H1 (cell line): ENCODE measurements around the gene SRSF9. TPM values are rescaled to one million over a fixed set of nuclear protein-coding genes. Genes with fewer than 3 reads are reported as not detected.

ENCODE experiments used
- CTCF ChIA-PET: fragments of 300-600 bp; sonication (Branson Sonifier 250); formaldehyde crosslinking; loops from one replicate; lab custom pipeline; 2021; ENCODE audit not compliant: partially characterized antibody; lab: Charles Lee
- POLR2A ChIA-PET: fragments of 300-600 bp; sonication (Branson Sonifier 250); formaldehyde crosslinking; loops from one replicate; lab custom pipeline; 2021; ENCODE audit warnings: inconsistent platforms; ENCODE audit not compliant: partially characterized antibody; lab: Charles Lee
- DNase-seq, 2 experiments: peaks; one replicate each; pipeline versions ENCODE4 v3.0.0 to v3.0.0-alpha.2; 2010 to 2022; ENCODE audit warnings: low spot score in 2 of 2, low read depth in 1 of 2, mixed read lengths in 1 of 2
- FAIRE-seq: peaks from 2 replicates; lab custom pipeline; 2011; peaks lifted over from hg19 to GRCh38; lab: Jason Lieb, UNC
- H2AFZ ChIP-seq: 2 replicates; pipeline ENCODE4 v1.8.1; 2012; ENCODE audit warnings: low read length, inconsistent platforms
- H2AK5ac ChIP-seq: 2 replicates; pipeline ENCODE4 v1.6.1; 2013; ENCODE audit warnings: low read depth, low read length
- H2BK120ac ChIP-seq: replicated peaks from 2 replicates; pipeline ENCODE3; 2013; ENCODE audit warnings: low read depth, low read length, inconsistent platforms
- H2BK12ac ChIP-seq: 2 replicates; pipeline ENCODE4 v1.6.1; 2013; ENCODE audit warnings: low read depth, low read length
- H2BK15ac ChIP-seq: 2 replicates; pipeline ENCODE4 v1.6.1; 2013; ENCODE audit warnings: low read length
- H2BK20ac ChIP-seq: 2 replicates; pipeline ENCODE4 v1.6.1; 2013; ENCODE audit warnings: low read length
- H2BK5ac ChIP-seq: 2 replicates; pipeline ENCODE4 v1.6.1; 2013; ENCODE audit warnings: low read depth, low read length
- H3K14ac ChIP-seq: 2 replicates; pipeline ENCODE4 v1.6.1; 2013; ENCODE audit warnings: inconsistent platforms; ENCODE audit not compliant: insufficient read length
- H3K18ac ChIP-seq: 2 replicates; pipeline ENCODE4 v1.6.1; 2013; ENCODE audit warnings: low read length; ENCODE audit errors: extremely low read depth
- H3K23ac ChIP-seq: 2 replicates; pipeline ENCODE4 v1.6.1; 2013; ENCODE audit warnings: inconsistent platforms; ENCODE audit not compliant: insufficient read length
- H3K23me2 ChIP-seq: 2 replicates; pipeline ENCODE4 v1.6.1; 2013; ENCODE audit warnings: low read depth, low read length
- H3K27ac ChIP-seq: 2 replicates; pipeline ENCODE4 v1.6.1; 2011; ENCODE audit warnings: low read depth, low read length, inconsistent platforms
- H3K27me3 ChIP-seq, 4 experiments: replicated peaks in 1 of 4; 1 replicate in 1 of 4; 2 replicates in 3 of 4; pipeline versions ENCODE4 v1.6.1 to v1.8.1; 2011 to 2013; ENCODE audit warnings: low read length in 3 of 4, mild to moderate bottlenecking in 3 of 4, inconsistent platforms in 2 of 4, mixed read lengths in 2 of 4, moderate library complexity in 1 of 4; ENCODE audit not compliant: control insufficient read depth in 3 of 4, insufficient read depth in 3 of 4; ENCODE audit errors: extremely low read depth in 1 of 4
- H3K36me3 ChIP-seq, 4 experiments: 2 replicates each; pipeline versions ENCODE4 v1.6.1 to v1.8.1; 2011 to 2013; ENCODE audit warnings: mild to moderate bottlenecking in 4 of 4, low read length in 3 of 4, moderate library complexity in 2 of 4, control low read depth in 1 of 4, inconsistent platforms in 1 of 4; ENCODE audit not compliant: insufficient read depth in 4 of 4, control insufficient read depth in 2 of 4
- H3K4ac ChIP-seq: replicated peaks from 2 replicates; pipeline ENCODE3; 2013; ENCODE audit warnings: low read length, low read depth, mixed read lengths, inconsistent platforms; ENCODE audit not compliant: insufficient read length
- H3K4me1 ChIP-seq, 4 experiments: replicated peaks in 1 of 4; 1 replicate in 1 of 4; 2 replicates in 3 of 4; pipeline versions ENCODE4 v1.6.1 to v1.8.1; 2011 to 2013; ENCODE audit warnings: low read length in 3 of 4, inconsistent platforms in 2 of 4, mixed read lengths in 1 of 4; ENCODE audit not compliant: insufficient read depth in 4 of 4, control insufficient read depth in 3 of 4
- H3K4me2 ChIP-seq, 2 experiments: 2 replicates each; pipeline versions ENCODE4 v1.6.1 to v1.8.1; 2011 to 2013; ENCODE audit warnings: low read depth in 2 of 2, low read length in 2 of 2, control low read depth in 1 of 2, inconsistent platforms in 1 of 2, mild to moderate bottlenecking in 1 of 2; ENCODE audit not compliant: insufficient read depth in 1 of 2
- H3K4me3 ChIP-seq, 4 experiments: fragments of 200-600, 300-600 bp in 1 of 4; sonication (generic), shearing (Covaris generic), sonication (Bioruptor Twin) in 1 of 4; 2 replicates each; pipeline versions ENCODE4 v1.5.1 to v1.8.1; 2011 to 2016; ENCODE audit warnings: low read length in 4 of 4, low read depth in 3 of 4, control low read depth in 2 of 4, inconsistent platforms in 2 of 4, mild to moderate bottlenecking in 2 of 4, mixed read lengths in 1 of 4, moderate library complexity in 1 of 4; ENCODE audit not compliant: insufficient read depth in 2 of 4; ENCODE audit errors: extremely low read depth in 1 of 4
- H3K56ac ChIP-seq: replicated peaks from 2 replicates; pipeline ENCODE3; 2013; ENCODE audit warnings: low read depth, mild to moderate bottlenecking, mixed read lengths, low read length, inconsistent platforms; ENCODE audit not compliant: insufficient read length
- H3K79me1 ChIP-seq: 2 replicates; pipeline ENCODE4 v1.6.1; 2013; ENCODE audit warnings: low read depth, low read length, control low read depth
- H3K79me2 ChIP-seq, 2 experiments: 2 replicates each; pipeline versions ENCODE4 v1.6.1 to v1.8.1; 2012 to 2013; ENCODE audit warnings: low read length in 2 of 2, mild to moderate bottlenecking in 2 of 2, inconsistent platforms in 1 of 2; ENCODE audit not compliant: insufficient read depth in 2 of 2, control insufficient read depth in 1 of 2
- H3K9ac ChIP-seq, 4 experiments: replicated peaks in 1 of 4; 1 replicate in 1 of 4; 2 replicates in 3 of 4; pipeline versions ENCODE4 v1.6.1 to v1.8.1; 2011 to 2013; ENCODE audit warnings: low read depth in 3 of 4, low read length in 3 of 4, control low read depth in 2 of 4, mild to moderate bottlenecking in 2 of 4, moderate library complexity in 2 of 4, inconsistent platforms in 1 of 4; ENCODE audit errors: extremely low read depth in 1 of 4
- H3K9me3 ChIP-seq, 2 experiments: 2 replicates each; pipeline versions ENCODE4 v1.6.1 to v1.8.1; 2012 to 2013; ENCODE audit warnings: mild to moderate bottlenecking in 2 of 2, moderate library complexity in 2 of 2, control low read depth in 1 of 2, inconsistent platforms in 1 of 2, low read depth in 1 of 2, low read length in 1 of 2, mixed read lengths in 1 of 2; ENCODE audit not compliant: insufficient read depth in 2 of 2
- H4K20me1 ChIP-seq, 2 experiments: replicated peaks in 1 of 2; 2 replicates each; pipeline versions ENCODE3 to v1.8.1; 2011 to 2013; ENCODE audit warnings: inconsistent platforms in 2 of 2, low read length in 2 of 2, mild to moderate bottlenecking in 1 of 2; ENCODE audit not compliant: insufficient read depth in 2 of 2, control insufficient read depth in 1 of 2
- H4K5ac ChIP-seq: 2 replicates; pipeline ENCODE4 v1.6.1; 2013; ENCODE audit warnings: low read length, low read depth, mixed read lengths, inconsistent platforms; ENCODE audit not compliant: insufficient read length
- H4K8ac ChIP-seq: 2 replicates; pipeline ENCODE4 v1.8.0; 2013; ENCODE audit warnings: mild to moderate bottlenecking, moderate library complexity, low read length, inconsistent platforms; ENCODE audit not compliant: insufficient read depth; ENCODE audit errors: extremely low read depth
- H4K91ac ChIP-seq: replicated peaks from 2 replicates; pipeline ENCODE3; 2013; ENCODE audit warnings: low read length, mixed read lengths, inconsistent platforms; ENCODE audit not compliant: insufficient read length
- BACH1 ChIP-seq: IDR thresholded peaks from 2 replicates; pipeline ENCODE4 v1.6.1; 2012; ENCODE audit warnings: low read length, improper control_type of control experiment
- WGBS, 2 experiments: shearing (Covaris generic) in 1 of 2; methylation state at CpG; one replicate each; pipeline versions ENCODE4 v1.1.6 to v1.1.7; 2013 to 2015; ENCODE audit warnings: low lambda C conversion rate in 2 of 2, mixed read lengths in 2 of 2, inconsistent platforms in 1 of 2, low coverage in 1 of 2, missing lambda C conversion rate in 1 of 2; ENCODE audit not compliant: insufficient replicate concordance in 2 of 2, insufficient coverage in 1 of 2, insufficient read length in 1 of 2; ENCODE audit errors: extremely low coverage in 1 of 2, missing lambda C conversion rate in 1 of 2; 5-methylcytosine and 5-hydroxymethylcytosine counted together
- polyA plus RNA-seq, 7 experiments: library from polyadenylated mRNA; depleted of rRNA in 3 of 7; stranded (reverse) in 5 of 7; unstranded in 2 of 7; fragments of >200 nt in 5 of 7; fragments of 200-250 nt in 2 of 7; gene quantifications; 1 replicate in 5 of 7; 2 replicates in 1 of 7; 4 replicates in 1 of 7; pipeline versions ENCODE4 v1.2.1 to v1.2.3, GENCODE V29; 2011 to 2013; ENCODE audit warnings: missing spikeins in 2 of 7, mixed read lengths in 2 of 7
- total RNA-seq: library from RNA; stranded (reverse); fragmentation: NEBNext Ultra II Directional; extraction: Animal tissue kit (Norgen Biotek cat#: 25700); gene quantifications from 2 replicates; pipeline ENCODE4 v1.2.1, GENCODE V29; 2021

SRSF9 gene
- total and polyA plus RNA-seq, 2 of the 8 experiments (the other 6 are each of a cell fraction or from before 2014, with no cell fraction given): 172 to 304 TPM

- no peak overlapping the region for H2BK15ac ChIP-seq
- H2AFZ ChIP-seq: no peak overlapping the region
- no peak for TF ChIP-seq BACH1
- TF ChIP-seq, all 59 proteins: peak for 0
- H3K36me3 ChIP-seq: peaks cover 8 to 31% (median 17%) of the 10 kb centered on the region in 4 experiments; a peak in 7 of 8 replicates
- H3K4me3 ChIP-seq: no peak overlapping the region
- ChIA-PET CTCF (interaction anchor here (0.8 to 1.4 kb wide), 8 partner anchors 11 to 63 kb away, joined by 3 to 4 read pairs (median 3); no protein-coding TSS in a partner anchor), POLR2A (interaction anchor here (1.4 to 5.1 kb wide), 4 partner anchors 9 to 20 kb away, joined by 5 to 31 read pairs (median 14); partner anchors contain the start of gene DYNLL1)
- H2BK120ac ChIP-seq: no peak overlapping the region
- H3K4me1 ChIP-seq: no peaks in the 10 kb centered on the region
- H3K9ac ChIP-seq: no peak overlapping the region
- H3K23ac ChIP-seq: no peak overlapping the region
- no peak overlapping the region for H2AK5ac ChIP-seq
- no peak overlapping the region for H2BK5ac ChIP-seq
- H3K79me1 ChIP-seq: 0 out of 2 replicates have a peak, but pooled peaks cover 2% of the 10 kb centered on the region
- no peak overlapping the region for H3K27ac ChIP-seq
- H3K9me3 ChIP-seq: no peaks in the 10 kb centered on the region
- H3K18ac ChIP-seq: no peak overlapping the region
- H3K4me2 ChIP-seq: no peak overlapping the region
- no peaks in the 10 kb centered on the region for H3K23me2 ChIP-seq
- no peak overlapping the region for H3K4ac ChIP-seq
- no peak for FAIRE-seq
- no peak overlapping the region for H2BK12ac ChIP-seq
- no peaks in the 10 kb centered on the region for H3K79me2 ChIP-seq
- DNase-seq: no peak
- no peak overlapping the region for H3K14ac ChIP-seq
- no peak overlapping the region for H4K8ac ChIP-seq
- no peak overlapping the region for H2BK20ac ChIP-seq
- 93% methylated on average over 2 of the region's 2 CpGs; no CpG with 5 or more reads in 1 of the 2 experiments for WGBS, 2 experiments
- no peak overlapping the region for H4K91ac ChIP-seq
- H4K20me1 ChIP-seq: no peaks in the 10 kb centered on the region
- no peak overlapping the region for H4K5ac ChIP-seq
- no peaks in the 10 kb centered on the region for H3K27me3 ChIP-seq
- H3K56ac ChIP-seq: no peak overlapping the region
Observed at GRCh38 chr12:120515496-120515895, 45.9 kb upstream of the SRSF9 start.
